ENCODE results near the gene MYRF. TPM values are rescaled to one million over a fixed set of nuclear protein-coding genes. Genes with fewer than 3 reads are reported as not detected.

The MYRF gene
- total RNA-seq, 1 experiment from 2014 or later = 15.3 TPM

GRCh38 chr11:61803889-61804647 lies 51.6 kb downstream of the MYRF start:
- intact Hi-C loops (cut with micrococcal nuclease; ENCODE audit: unreplicated experiment) = no loop called here

GRCh38 chr11:61805146-61805545 lies 52.7 kb downstream of the MYRF start:
- ChIA-PET POLR2A (ENCODE audit: unreplicated experiment) (no interaction called here), CTCF (interaction anchor here (0.5 kb wide), 1 partner anchor 31 kb away, joined by 3 read pairs; no protein-coding TSS in a partner anchor)
- intact Hi-C loops (cut with micrococcal nuclease; ENCODE audit: unreplicated experiment) = no loop called here
- no peak for TF ChIP-seq EZH2 (IDR thresholded peaks at IDR 0.05; ENCODE audit: low read depth)
- TF ChIP-seq CTCF (conservative IDR thresholded peaks at IDR 0.05) = no peak
- Histone ChIP-seq H3K4me3 (no peak overlapping the region), H3K4me1 (replicated peaks; ENCODE audit: insufficient read depth) (no peaks in the 10 kb centered on the region), H3K79me2 (ENCODE audit: low read depth) (no peaks in the 10 kb centered on the region), H3K36me3 (ENCODE audit: low read depth) (peaks cover 27% of the 10 kb centered on the region), H3F3A (ENCODE audit: insufficient read depth, low read depth) (peaks cover 24% of the 10 kb centered on the region; the same call in 1 of the 2 replicates), H4K20me1 (ENCODE audit: insufficient read depth) (no peaks in the 10 kb centered on the region; the same call in 1 of the 2 replicates), H3K9me2 (ENCODE audit: insufficient read depth) (no peaks in the 10 kb centered on the region), H3K4me2 (no peak overlapping the region), H3K9me3 (ENCODE audit: insufficient read depth, low read depth) (no peaks in the 10 kb centered on the region), H2AFZ (no peak overlapping the region), H3K27me3 (ENCODE audit: insufficient read depth, low read depth) (no peaks in the 10 kb centered on the region), H3K27ac (no peak overlapping the region)
- DNase-seq = no peak
- BruUV-seq (replicated peaks) = no TSS peak

More at GRCh38 chr11:61803889-61804647, 51.6 kb downstream of the MYRF start:
- Histone ChIP-seq H2AFZ (no peak overlapping the region), H3K4me2 (no peak overlapping the region), H3K4me3 (no peak overlapping the region), H3K27ac (no peak overlapping the region), H3K9me3 (ENCODE audit: insufficient read depth, low read depth) (no peaks in the 10 kb centered on the region), H3K79me2 (ENCODE audit: low read depth) (no peaks in the 10 kb centered on the region), H4K20me1 (ENCODE audit: insufficient read depth) (no peaks in the 10 kb centered on the region; the same call in 1 of the 2 replicates), H3F3A (ENCODE audit: insufficient read depth, low read depth) (peaks cover 34% of the 10 kb centered on the region; the same call in 1 of the 2 replicates), H3K36me3 (ENCODE audit: low read depth) (peaks cover 18% of the 10 kb centered on the region; the same call in 1 of the 2 replicates), H3K9me2 (ENCODE audit: insufficient read depth) (no peaks in the 10 kb centered on the region), H3K27me3 (ENCODE audit: insufficient read depth, low read depth) (no peaks in the 10 kb centered on the region), H3K4me1 (replicated peaks; ENCODE audit: insufficient read depth) (no peaks in the 10 kb centered on the region)
- no peak for TF ChIP-seq CTCF (conservative IDR thresholded peaks at IDR 0.05)
- TF ChIP-seq EZH2 (IDR thresholded peaks at IDR 0.05; ENCODE audit: low read depth) = no peak
- ChIA-PET CTCF (interaction anchor here (0.6 kb wide), 2 partner anchors 27 to 93 kb away, joined by 3 to 10 read pairs; no protein-coding TSS in a partner anchor), POLR2A (ENCODE audit: unreplicated experiment) (no interaction called here)
- no TSS peak for BruUV-seq (replicated peaks)
- no peak for DNase-seq

GRCh38 chr11:61806785-61807184 lies 54.3 kb downstream of the MYRF start:
- ChIA-PET POLR2A (ENCODE audit: unreplicated experiment) (no interaction called here), CTCF (interaction anchor here (1.0 kb wide), 1 partner anchor 23 kb away, joined by 3 read pairs; no protein-coding TSS in a partner anchor)
- Histone ChIP-seq H3K4me3 (no peak overlapping the region), H3K36me3 (ENCODE audit: low read depth) (peaks cover 40% of the 10 kb centered on the region), H3K4me2 (no peak overlapping the region), H3K79me2 (ENCODE audit: low read depth) (no peaks in the 10 kb centered on the region), H4K20me1 (ENCODE audit: insufficient read depth) (no peaks in the 10 kb centered on the region), H3K27me3 (ENCODE audit: insufficient read depth, low read depth) (no peaks in the 10 kb centered on the region), H2AFZ (no peak overlapping the region), H3K9me3 (ENCODE audit: insufficient read depth, low read depth) (no peaks in the 10 kb centered on the region), H3K9me2 (ENCODE audit: insufficient read depth) (no peaks in the 10 kb centered on the region), H3K27ac (no peak overlapping the region), H3F3A (ENCODE audit: insufficient read depth, low read depth) (peaks cover 16% of the 10 kb centered on the region; the same call in 1 of the 2 replicates), H3K4me1 (replicated peaks; ENCODE audit: insufficient read depth) (no peaks in the 10 kb centered on the region)
- no TSS peak for BruUV-seq (replicated peaks)
- intact Hi-C loops (cut with micrococcal nuclease; ENCODE audit: unreplicated experiment) = no loop called here
- no peak for DNase-seq
- TF ChIP-seq CTCF (conservative IDR thresholded peaks at IDR 0.05) = no peak
- no peak for TF ChIP-seq EZH2 (IDR thresholded peaks at IDR 0.05; ENCODE audit: low read depth)

All from PC-9 (cell line).